ENCODE data around the gene FAM151A.

The FAM151A gene

GRCh38 chr1:54585181-54586066 lies 37.9 kb downstream of the FAM151A start:
- H3K9me3 ChIP-seq (ENCODE audit: insufficient read depth, low read length): no peaks in the 10 kb centered on the region
- no peaks in the 10 kb centered on the region for H3F3A ChIP-seq (ENCODE audit: insufficient read depth)
- TF ChIP-seq EZH2phosphoT487 (conservative IDR thresholded peaks at IDR 0.05; ENCODE audit: low read length): no peak
- no peak for TF ChIP-seq CTCF (IDR thresholded peaks at IDR 0.05; ENCODE audit: insufficient read depth, low read length, poor library complexity, severe bottlenecking)
- H4K20me1 ChIP-seq (ENCODE audit: low read depth, low read length): no peaks in the 10 kb centered on the region
- no peak overlapping the region for H3K4me2 ChIP-seq (ENCODE audit: low read depth, low read length, poor library complexity, severe bottlenecking)
- no peaks in the 10 kb centered on the region for H3K27me3 ChIP-seq (ENCODE audit: low read length)
- H3K27ac ChIP-seq (ENCODE audit: low read depth, low read length): no peak overlapping the region
- no peak overlapping the region for H2AFZ ChIP-seq (ENCODE audit: low read depth, low read length, severe bottlenecking)
- no peaks in the 10 kb centered on the region for H3K9me2 ChIP-seq (replicated peaks; ENCODE audit: insufficient read depth, low read length)
- H3K36me3 ChIP-seq (ENCODE audit: low read length): no peaks in the 10 kb centered on the region
- no peak overlapping the region for H3K4me3 ChIP-seq (ENCODE audit: insufficient read depth, low read length, poor library complexity, severe bottlenecking)
- H3K9ac ChIP-seq (ENCODE audit: low read length): no peak overlapping the region
- no peaks in the 10 kb centered on the region for H3K79me2 ChIP-seq (ENCODE audit: insufficient read depth, low read length)

- no peaks in the 10 kb centered on the region for H3K79me2 ChIP-seq (ENCODE audit: insufficient read depth, low read length)
- no peaks in the 10 kb centered on the region for H3K36me3 ChIP-seq (ENCODE audit: low read length)
- no peaks in the 10 kb centered on the region for H4K20me1 ChIP-seq (ENCODE audit: low read depth, low read length)
- TF ChIP-seq CTCF (IDR thresholded peaks at IDR 0.05; ENCODE audit: insufficient read depth, low read length, poor library complexity, severe bottlenecking) (no peak), EZH2phosphoT487 (conservative IDR thresholded peaks at IDR 0.05; ENCODE audit: low read length) (no peak)
- no peak overlapping the region for H3K4me2 ChIP-seq (ENCODE audit: low read depth, low read length, poor library complexity, severe bottlenecking)
- H3K9ac ChIP-seq (ENCODE audit: low read length): no peak overlapping the region
- H3K4me3 ChIP-seq (ENCODE audit: insufficient read depth, low read length, poor library complexity, severe bottlenecking): no peak overlapping the region
- H2AFZ ChIP-seq (ENCODE audit: low read depth, low read length, severe bottlenecking): no peak overlapping the region
- H3K27me3 ChIP-seq (ENCODE audit: low read length): no peaks in the 10 kb centered on the region
- H3F3A ChIP-seq (ENCODE audit: insufficient read depth): no peaks in the 10 kb centered on the region
- no peaks in the 10 kb centered on the region for H3K9me3 ChIP-seq (ENCODE audit: insufficient read depth, low read length)
- no peak overlapping the region for H3K27ac ChIP-seq (ENCODE audit: low read depth, low read length)
- no peaks in the 10 kb centered on the region for H3K9me2 ChIP-seq (replicated peaks; ENCODE audit: insufficient read depth, low read length)
These were observed 38.8 kb downstream of the FAM151A start for GRCh38 chr1:54584575-54584974.

GRCh38 chr1:54583871-54584270 lies 39.5 kb downstream of the FAM151A start:
- Histone ChIP-seq H3K27ac (ENCODE audit: low read depth, low read length) (no peak overlapping the region), H3F3A (ENCODE audit: insufficient read depth) (no peaks in the 10 kb centered on the region), H2AFZ (ENCODE audit: low read depth, low read length, severe bottlenecking) (no peak overlapping the region), H3K4me2 (ENCODE audit: low read depth, low read length, poor library complexity, severe bottlenecking) (no peak overlapping the region), H3K9me3 (ENCODE audit: insufficient read depth, low read length) (no peaks in the 10 kb centered on the region), H3K9ac (ENCODE audit: low read length) (no peak overlapping the region), H3K79me2 (ENCODE audit: insufficient read depth, low read length) (no peaks in the 10 kb centered on the region), H3K36me3 (ENCODE audit: low read length) (no peaks in the 10 kb centered on the region), H3K9me2 (replicated peaks; ENCODE audit: insufficient read depth, low read length) (no peaks in the 10 kb centered on the region), H3K27me3 (ENCODE audit: low read length) (no peaks in the 10 kb centered on the region), H4K20me1 (ENCODE audit: low read depth, low read length) (no peaks in the 10 kb centered on the region), H3K4me3 (ENCODE audit: insufficient read depth, low read length, poor library complexity, severe bottlenecking) (no peak overlapping the region)
- TF ChIP-seq EZH2phosphoT487 (conservative IDR thresholded peaks at IDR 0.05; ENCODE audit: low read length) (no peak), CTCF (IDR thresholded peaks at IDR 0.05; ENCODE audit: insufficient read depth, low read length, poor library complexity, severe bottlenecking) (no peak)
